Smooth muscle cell of the brain vasculature (primary cell): Measurements from ENCODE around the gene PHETA1.

Source experiments
- DNase-seq: peaks from one replicate; pipeline ENCODE4 v3.0.0-alpha.2; 2012; ENCODE audit warnings: low read depth, low spot score

The PHETA1 gene, protein sequence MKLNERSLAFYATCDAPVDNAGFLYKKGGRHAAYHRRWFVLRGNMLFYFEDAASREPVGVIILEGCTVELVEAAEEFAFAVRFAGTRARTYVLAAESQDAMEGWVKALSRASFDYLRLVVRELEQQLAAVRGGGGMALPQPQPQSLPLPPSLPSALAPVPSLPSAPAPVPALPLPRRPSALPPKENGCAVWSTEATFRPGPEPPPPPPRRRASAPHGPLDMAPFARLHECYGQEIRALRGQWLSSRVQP

DNA sequence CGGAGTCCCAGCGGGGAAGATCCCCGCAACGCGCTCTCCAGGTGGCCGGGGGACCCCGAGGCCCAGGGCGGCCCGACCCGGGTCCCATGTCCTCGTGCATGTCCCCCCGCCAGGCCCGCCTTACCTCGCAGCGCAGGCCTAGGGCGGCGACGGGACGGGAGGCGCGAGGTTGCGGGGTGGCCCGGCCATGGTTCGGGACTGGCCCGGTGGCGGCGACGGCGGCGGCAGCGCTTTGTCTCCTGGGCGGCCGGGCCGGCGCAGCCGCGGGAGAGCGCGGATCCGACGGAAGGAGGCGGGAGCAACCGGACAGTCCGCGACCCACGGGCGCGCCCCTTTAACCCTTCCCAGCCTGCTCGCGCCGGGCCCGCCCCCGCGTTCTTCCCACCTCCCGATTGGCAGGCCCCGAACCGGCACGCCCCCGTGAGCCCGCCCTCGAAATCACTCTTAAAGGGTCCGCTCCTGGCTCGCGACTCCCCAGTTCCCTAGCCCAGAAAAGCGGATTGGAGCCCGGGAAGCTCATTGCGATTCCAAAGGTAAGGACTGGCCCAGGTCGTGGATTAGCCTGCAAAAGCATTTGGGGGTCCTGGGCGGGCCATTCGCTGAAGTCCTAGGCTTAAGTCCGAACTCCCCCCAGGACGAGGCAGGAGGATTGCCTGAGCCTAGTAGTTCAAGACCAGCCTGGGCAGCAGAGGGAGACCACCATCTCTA, at the start of gene PHETA1:
TSS of gene PHETA1 (minus strand) at position 308 of the 708 bp plus-strand sequence. CDS start 5,668 bp downstream, outside the sequence.
- DNase-seq, result peak; percentile 51

- no peak for DNase-seq
Observed at GRCh38 chr12:111418594-111418880, 49.6 kb upstream of the PHETA1 start.

- DNase-seq, result no peak
Observed at GRCh38 chr12:111417784-111418593, 49.1 kb upstream of the PHETA1 start.

DNA sequence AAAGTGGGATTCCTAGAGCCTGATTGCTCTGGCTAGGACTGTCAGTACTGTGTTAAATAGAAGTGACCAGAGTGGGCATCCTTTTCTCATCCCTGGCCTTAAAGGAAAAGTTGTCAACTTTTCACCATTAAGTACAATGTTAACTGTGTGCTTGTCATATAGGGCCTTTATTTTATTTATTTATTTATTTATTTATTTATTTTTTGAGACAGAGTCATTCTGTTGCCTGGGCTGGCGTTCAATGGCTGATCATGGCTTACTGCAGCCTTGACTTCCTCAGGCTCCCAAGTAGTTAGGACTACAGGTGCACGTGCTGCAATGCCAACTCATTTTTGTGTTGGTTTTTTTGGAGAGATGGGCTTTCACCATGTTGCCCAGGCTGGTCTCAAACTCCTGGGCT, 48.4 kb upstream of the PHETA1 start:
- no peak for DNase-seq

DNA sequence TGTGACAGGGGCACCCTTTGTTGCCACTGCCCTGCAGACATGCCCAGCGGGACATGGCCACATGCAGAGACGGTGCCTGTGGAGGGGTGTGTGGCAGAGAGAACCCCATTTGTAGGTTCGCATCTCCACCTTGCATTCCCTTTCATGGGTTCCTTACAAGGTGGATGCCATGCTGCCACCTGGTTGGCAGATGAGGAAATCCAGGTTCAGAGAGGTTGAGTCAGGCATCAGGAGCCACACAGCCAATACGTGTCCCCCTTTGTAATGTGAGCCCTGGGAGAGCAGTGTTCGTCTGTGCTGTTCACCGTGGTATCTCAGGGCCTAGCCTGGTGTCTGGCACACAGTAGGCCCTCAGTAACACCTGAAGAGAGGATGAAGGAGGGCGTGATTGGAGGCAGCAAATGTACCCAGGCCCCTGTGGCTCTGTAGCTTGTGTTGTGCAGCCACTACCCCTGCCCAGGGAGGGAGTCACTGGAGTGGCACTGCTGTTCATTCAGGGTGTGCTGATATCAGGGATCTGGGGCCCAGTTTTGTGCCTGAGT, 45.9 kb upstream of the PHETA1 start:
- no peak for DNase-seq

DNA sequence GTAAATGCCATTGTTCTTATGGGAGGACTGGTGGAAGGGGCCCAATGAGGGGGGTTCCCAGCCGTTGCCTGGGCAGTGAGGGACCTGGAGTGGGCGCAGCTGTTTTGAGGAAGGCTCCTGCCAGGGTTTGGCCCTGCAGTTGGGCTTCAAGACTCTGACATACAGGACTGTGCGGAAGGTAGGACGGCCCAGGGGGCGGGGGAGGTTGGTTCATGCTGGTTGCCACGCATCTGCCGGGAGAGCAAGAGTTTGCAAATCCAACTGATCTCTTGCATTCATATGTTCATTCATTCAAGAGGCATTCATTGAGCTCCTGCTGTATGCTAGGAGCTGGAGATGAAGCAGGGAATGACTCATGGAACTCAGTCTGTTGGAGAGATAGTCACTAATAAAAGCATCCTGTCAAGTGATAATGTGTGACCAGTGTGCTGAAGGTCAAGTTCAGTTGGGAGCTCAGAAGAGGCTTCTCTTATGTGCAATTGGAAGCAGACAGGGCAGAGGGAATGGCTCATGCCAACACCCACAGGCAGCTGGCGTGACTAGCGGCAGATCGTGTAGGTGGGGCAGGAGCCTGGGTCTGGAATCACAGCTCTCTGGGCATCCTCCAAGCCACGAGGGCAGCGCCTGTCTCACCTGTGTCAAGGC, 44.7 kb upstream of the PHETA1 start:
- DNase-seq, result no peak

GRCh38 chr12:111412830-111413441, 44.0 kb upstream of the PHETA1 start:
- no peak for DNase-seq

- no peak for DNase-seq
Observed at GRCh38 chr12:111412007-111412829, 43.3 kb upstream of the PHETA1 start.

DNA sequence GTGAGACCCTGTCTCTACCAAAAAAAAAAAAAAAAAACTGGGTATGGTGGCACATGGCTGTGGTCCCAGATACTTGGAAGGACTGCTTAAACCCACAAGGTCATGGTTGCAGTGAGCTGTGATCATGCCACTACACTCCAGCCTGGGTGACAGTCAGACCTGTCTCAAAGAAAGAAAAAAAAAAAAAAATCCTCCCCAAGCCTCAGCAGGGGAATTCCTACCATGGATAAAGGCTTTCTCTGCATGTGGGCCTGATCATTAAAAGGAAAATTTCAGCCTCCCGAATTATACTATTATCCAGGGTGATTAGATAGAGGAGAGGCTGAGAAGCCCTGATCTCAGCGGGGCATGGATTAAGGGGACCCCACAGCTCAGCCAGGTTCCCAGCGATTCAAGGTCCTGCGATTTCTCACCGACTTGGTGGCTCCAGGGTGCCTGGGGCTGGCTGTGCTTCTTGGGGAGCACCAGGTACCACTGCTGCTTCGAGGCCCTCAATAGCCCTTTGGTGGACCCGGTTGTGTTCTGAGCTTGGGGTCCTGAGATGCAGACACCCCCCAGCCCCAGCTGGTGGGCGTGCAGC, 42.4 kb upstream of the PHETA1 start:
- DNase-seq, result no peak

DNA sequence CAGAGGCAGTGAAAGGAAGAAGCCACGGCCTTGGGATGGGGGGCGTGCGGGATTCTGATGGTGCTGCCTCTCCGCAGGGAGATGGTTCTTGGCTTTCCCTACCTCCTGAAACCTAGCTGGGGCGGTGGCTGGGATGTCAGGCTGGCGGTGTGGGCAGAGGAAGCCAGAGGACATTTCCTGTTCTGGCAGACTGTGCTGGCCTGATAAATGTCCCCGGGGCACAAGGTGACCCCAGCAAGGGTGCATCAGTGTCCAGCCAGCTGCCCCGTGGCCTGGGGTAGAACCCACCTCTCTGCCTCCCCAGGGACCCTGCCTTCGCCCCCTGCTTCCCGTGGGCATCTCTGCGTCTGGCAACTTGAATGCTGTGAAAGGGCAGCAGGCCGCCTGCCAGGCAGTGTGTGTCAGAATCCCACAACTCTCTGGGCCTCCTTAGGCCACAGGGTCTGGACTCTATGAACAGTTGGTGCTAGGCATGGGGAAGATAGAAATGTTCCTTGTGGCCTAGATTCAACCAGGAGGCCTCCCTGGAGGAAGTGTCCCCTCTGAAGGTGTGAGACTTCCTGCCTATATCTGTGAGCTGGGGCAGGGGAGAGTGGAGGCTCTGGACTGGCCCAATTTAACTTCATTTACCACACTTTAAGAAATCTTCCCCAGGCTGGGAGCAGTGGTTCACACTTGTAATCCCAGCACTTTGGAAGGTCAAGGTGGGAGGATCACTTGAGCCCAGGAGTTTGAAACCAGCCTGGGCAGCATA, 41.7 kb upstream of the PHETA1 start:
- DNase-seq, result no peak

- DNase-seq, result no peak
Observed at GRCh38 chr12:111409780-111410430, 41.0 kb upstream of the PHETA1 start.

- DNase-seq, result no peak
Observed at GRCh38 chr12:111409403-111409779, 40.5 kb upstream of the PHETA1 start.

DNA sequence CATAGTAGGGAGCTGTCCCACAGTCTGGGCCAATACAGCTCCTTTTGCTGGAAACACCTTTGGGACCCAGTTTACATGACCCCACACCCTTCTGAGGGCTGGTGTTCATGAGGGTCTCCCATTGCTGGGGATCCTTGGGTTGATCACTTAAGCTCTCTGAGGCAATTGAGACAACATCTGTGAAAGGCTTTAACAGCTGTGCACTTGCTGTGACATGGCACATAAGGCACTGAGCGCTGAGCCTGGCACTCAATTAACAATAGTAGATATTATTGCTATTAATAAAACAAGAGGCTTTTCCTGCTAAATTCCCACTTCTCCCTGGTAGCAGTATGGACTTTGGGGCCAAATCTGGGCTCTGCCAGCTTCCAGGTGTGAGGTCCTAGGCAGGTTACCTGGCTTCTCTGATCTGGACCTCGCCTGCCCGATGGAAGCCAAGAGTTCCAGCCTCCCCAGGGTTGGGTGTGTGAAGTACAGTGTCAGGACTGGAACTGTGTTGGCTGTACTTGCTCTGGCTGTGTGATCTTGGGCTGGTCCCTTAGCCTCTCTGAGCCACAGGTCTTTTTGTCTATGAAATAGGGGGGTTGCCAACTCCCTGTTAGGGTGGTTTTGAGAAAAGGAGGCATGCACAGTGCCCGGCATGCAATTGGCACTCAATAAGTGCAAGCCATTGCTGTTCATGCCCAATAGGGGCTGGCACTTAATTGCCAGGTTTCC, 39.9 kb upstream of the PHETA1 start:
- DNase-seq, result no peak

GRCh38 chr12:111408116-111408440, 39.2 kb upstream of the PHETA1 start:
- DNase-seq, result no peak

GRCh38 chr12:111407377-111408115, 38.7 kb upstream of the PHETA1 start:
- DNase-seq, result no peak

- no peak for DNase-seq
Observed at GRCh38 chr12:111406474-111407376, 37.8 kb upstream of the PHETA1 start.
